SK-MEL-5 (cell line): ENCODE measurements around the gene GRID2. TPM values are rescaled to one million over a fixed set of nuclear protein-coding genes. Genes with fewer than 3 reads are reported as not detected.

Experiments
- DNase-seq: peaks from one replicate; pipeline ENCODE4 v3.0.0-alpha.2; 2016; ENCODE audit warnings: low read depth, low spot score
- in situ Hi-C: cut with HindIII; loops from 2 replicates; pipeline ENCODE4 v1.10.0; 2016; ENCODE audit warnings: low sequenced_read_pairs, high pct_unique_total_duplicates, low pct_unique_long_range_greater_than_20kb
- total RNA-seq: library from RNA; depleted of rRNA; stranded (reverse); fragments of >200 nt; shearing (Covaris generic); gene quantifications from 2 replicates; pipeline ENCODE4 v1.2.3, GENCODE V29; 2014

The GRID2 gene
- total RNA-seq, 1 experiment from 2014 or later = not detected

DNA sequence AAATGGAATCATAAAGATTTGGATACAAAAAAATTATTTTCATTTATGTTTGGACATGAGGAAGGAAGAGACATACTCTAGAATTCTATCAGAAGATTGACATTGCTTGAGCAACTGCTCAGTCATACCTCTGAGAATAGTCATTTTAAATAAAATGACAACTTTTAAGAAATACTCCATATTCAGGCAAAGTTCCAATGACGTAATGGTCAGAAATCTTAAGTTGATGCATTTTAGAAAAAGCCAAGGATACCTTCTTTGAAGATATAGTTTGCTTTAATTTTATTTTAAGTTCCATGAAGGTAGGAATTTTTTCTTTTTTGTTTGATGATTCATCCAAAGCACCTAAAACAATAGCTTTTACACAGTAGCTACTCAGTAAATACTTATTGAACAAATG is 1414.5 kb downstream of the GRID2 start:
- in situ Hi-C loops = no loop called here

DNA sequence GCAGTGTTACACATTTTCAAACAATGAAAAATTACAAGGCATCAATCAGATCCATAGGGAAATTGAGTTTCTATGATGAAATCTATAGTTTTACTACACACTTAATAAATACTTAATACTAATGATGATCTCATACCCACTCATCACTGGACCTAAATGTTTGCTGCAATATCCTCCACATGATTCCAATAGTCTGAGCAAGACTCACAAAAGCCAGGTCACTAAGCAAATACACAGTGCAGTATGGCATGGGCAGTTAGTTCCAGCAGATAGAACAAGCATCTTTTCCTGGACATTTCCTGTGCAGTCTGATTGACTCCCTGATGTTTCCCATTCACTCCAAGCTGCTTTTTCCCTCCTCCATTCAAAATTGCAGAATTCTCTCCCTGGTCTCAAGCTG is 1415.8 kb downstream of the GRID2 start:
- in situ Hi-C loops = no loop called here

More for the DNA sequence above, 1414.5 kb downstream of the GRID2 start:
- no peak for DNase-seq

DNA sequence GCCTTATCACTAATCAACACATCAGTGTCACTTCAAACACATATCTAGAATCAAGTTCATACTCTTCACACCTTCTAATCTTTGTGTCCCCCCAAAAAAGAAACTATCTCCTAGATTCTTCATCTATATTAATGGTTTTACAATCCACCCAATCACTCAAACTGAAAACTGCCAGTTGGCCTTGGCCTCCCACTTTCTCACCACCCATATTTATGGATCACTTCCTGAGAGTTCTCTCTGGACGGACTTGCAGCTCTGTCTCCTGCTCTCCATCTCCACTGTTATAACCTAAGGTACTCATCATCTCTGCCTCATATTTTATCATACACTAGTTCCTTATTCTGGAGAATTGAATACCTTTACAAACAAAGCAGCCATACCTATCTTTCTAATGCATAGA is 1418.7 kb downstream of the GRID2 start:
- no peak for DNase-seq
- in situ Hi-C loops = no loop called here

More for the DNA sequence above, 1415.8 kb downstream of the GRID2 start:
- DNase-seq = no peak

DNA sequence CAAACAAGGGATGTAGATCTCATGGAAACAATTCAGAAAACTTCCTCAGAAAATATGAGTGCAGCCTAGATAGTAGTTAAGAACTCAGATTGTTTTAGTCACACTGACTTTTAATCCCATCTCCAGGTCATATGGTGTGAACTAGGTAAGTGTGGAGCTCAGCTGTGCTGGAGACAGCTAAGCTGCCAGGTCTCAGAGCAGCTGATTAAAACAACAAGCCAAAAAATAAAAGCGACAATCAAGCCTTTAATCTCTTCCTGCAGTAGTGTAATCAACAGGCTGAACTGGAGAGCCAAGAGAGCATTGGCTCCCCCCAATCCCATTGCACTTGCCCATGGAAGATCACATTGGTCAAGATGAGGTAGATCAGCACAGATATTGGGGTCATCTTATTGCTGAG is 1426.5 kb downstream of the GRID2 start:
- in situ Hi-C loops = no loop called here
- DNase-seq = no peak

DNA sequence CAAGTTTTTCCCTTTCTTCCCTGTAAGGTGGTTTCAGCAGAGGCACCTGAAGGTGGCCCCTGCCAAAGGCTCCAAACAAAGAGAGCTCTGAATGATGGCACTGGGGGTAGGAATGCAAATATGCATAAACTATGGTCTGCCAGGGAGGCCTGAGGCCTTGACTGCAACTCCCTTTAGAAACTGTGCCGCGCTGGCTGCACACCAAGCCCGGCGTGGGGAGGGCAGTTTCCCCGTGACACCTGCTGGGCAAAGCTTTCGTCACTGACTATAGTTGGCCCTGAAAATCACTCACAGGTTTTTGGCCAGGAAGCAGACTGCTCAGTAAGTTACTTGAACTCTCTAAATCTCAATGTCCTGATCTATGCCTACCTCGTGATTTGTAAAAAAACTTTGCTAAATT is 1427.0 kb downstream of the GRID2 start:
- DNase-seq = no peak
- in situ Hi-C loops = no loop called here

DNA sequence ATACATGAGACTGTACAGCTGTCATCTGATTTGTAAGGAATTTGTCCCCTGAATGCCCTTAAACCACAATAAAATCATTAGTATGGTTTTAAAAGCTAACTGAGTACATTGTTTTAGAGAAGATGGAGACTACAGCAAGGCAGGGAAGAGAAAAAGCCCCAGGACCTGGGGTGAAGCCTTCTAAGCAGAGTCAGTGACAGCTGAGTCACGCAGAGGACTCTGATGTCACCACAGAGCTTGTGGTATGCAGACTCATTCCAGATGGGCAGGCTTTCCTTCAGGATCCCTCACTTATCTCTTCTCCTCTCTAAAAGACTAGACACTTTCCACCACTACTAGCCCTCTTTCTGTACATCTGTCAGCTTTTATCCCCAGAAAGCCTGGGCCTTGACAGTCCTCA is 1427.7 kb downstream of the GRID2 start:
- in situ Hi-C loops = no loop called here
- DNase-seq = no peak

DNA sequence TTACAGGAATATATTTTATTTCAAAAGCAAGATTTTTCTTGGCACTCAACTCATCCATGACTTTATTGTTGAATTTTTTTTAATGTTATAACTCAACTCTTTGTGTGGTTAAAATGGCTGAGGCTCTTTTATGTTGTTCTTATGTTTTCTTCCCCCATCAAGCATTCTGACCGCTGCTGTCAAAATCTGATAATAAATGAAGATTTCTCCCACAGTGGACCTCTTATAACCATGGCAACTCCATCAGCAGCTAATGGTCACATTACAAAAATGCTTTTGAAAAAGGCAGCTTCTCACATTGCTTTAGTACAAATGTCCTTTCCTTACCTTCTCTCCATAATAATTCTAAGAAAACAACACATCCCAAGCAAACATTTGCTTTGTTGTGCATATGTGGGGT is 1428.7 kb downstream of the GRID2 start:
- DNase-seq = no peak

DNA sequence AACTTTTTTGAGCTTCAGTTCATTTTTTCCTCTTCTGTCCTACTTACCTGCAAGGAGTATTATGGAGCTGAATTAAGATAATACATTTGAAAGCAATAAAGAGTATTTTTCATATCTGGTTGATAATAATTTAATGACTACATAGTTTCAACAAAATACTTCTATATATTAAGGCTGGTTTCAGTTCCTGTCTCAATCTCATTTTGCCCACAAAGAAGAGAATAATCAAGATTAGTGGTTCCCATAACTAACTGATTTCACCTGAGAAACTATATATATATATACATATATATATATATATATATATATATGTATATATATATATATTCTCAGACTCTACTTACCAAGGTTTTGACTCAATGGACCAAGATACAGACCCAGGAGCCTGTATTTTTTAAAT is 1437.1 kb downstream of the GRID2 start:
- no peak for DNase-seq
- in situ Hi-C loops = no loop called here

More for the DNA sequence above, 1428.7 kb downstream of the GRID2 start:
- in situ Hi-C loops = no loop called here

DNA sequence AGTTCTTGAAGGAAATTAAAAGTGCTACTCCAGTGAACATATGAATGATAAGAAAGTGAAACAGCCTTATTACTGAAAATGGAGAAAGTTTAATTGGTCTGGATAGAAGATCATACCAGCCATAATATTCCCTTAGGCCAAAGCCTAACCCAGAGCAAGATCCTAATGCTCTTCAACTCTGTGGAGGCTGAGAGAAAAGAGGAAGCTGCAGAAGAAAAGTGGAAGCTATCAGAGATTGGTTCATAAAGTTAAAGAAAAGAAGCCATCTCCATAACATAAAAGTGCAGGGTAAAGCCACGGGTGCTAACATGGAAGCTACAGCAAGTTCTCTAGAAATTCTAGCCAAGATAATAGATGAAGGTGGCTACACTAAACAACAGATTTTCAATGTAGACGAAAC is 1439.3 kb downstream of the GRID2 start:
- DNase-seq = no peak
- in situ Hi-C loops = no loop called here

DNA sequence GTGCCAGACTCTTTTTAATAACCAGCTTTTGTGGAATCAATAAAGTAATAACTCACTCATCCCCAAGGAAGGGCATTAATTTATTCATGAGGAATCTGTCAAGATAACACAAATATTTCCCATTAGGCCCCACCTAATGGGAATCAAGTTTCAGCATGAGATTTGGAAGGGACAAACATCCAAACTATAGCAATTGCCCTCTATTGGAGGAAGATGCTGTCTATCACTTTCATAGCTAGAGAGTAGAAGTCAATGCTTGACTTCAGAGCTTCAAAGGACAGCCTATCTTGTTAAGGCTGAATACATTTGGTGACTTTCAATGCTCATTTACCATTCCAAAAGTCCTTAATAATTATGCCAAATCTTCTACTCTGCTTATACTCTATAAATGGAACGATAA is 1439.9 kb downstream of the GRID2 start:
- in situ Hi-C loops = no loop called here
- DNase-seq = no peak

DNA sequence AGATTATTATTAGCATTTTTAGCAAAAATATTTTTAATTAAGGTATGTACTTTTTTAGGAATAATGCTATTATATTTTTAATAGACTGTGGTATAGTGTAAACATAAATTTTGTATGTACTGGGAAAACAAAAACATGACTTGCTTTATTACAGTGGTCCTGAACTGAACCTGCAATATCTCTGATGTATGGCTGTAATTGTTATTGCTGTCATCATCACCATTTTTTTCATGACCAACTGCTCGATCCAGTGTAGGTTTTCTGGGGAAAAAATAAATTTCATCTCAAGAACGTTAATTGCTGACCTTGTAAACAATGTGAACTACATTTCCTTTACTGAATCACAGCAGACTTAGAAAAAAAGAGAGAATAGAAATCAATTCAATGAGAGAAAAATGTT is 1441.2 kb downstream of the GRID2 start:
- in situ Hi-C loops = no loop called here
- DNase-seq = no peak

DNA sequence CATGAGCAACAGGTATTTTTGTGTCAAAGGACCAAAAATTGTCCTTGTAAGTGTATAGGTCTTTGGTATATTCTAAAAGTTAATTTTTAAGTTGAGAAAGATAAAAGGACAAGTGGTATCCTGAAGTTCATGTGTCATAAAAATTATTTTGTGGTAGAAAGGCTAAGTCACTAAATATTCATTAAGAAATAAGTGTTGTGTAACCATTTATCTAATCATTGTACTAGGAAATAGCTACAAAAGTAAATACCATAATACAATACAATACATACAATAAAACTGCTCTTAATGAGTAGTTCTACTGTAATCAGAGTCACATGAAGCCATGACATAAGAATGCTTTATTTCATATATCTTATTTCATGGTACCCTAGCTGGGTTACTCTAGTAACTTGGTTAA is 1442.3 kb downstream of the GRID2 start:
- DNase-seq = no peak
- in situ Hi-C loops = no loop called here

DNA sequence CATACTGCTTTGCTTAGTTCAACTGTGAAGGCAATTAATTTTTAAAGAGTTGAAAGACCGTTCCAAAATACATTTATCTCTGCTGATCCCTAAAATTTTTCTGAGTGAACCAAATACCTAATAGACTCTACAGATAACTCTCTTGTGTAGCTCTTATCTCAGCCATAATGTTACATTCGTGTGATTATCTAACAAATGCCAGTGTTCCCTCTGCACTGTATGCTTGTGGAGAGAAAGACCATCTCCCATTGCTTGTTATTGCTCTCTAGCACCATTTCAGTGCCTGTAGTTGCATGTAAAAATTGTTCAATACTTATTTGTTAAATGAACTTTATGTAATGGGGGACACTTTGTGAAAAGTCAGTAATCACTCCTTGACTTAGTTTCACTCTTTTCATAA is 1443.5 kb downstream of the GRID2 start:
- DNase-seq = no peak
- in situ Hi-C loops = no loop called here

DNA sequence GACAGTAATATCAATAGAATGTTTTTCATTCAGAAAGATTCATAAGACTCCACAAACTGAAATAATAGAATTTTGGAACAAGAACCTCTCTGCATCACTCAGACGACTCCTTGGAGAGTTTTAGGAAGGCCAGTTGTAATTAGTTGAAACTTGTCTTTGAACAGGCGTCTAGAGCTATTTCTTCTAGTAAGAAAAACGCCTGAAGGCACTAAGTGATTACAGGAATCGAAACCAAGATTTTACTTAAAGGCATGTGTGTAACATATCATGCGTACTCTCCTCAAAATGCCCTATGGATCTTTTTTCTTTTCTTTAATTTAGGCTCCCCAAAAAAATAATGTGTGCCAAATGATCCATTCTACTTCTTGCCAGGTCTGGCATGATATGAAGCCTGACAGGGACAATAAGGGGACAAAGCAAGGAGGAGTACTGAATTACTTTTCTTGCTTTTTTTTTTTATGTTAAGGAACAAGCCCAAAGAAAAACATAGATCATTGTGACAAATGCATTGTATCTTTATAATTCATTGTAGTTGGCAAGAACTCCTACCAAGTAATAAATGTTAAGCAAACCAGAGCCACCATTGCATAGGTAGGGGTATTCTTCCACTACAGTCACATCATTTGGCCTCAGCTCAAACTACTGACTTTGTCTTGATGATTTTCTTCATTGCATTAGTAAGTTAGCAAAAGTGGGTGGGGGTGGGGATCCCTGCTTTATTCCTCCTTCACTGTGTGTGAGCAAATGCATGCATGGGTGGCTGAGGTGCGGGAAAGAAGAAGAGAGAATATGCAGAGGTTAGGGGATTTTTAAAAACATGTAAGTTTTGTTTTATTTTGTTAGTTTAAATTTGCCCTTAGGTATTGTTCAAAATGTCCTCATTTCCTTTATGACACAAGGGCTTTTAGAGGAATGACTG is 1444.9 kb downstream of the GRID2 start:
- peak; percentile 28 for DNase-seq
- in situ Hi-C loops = no loop called here

DNA sequence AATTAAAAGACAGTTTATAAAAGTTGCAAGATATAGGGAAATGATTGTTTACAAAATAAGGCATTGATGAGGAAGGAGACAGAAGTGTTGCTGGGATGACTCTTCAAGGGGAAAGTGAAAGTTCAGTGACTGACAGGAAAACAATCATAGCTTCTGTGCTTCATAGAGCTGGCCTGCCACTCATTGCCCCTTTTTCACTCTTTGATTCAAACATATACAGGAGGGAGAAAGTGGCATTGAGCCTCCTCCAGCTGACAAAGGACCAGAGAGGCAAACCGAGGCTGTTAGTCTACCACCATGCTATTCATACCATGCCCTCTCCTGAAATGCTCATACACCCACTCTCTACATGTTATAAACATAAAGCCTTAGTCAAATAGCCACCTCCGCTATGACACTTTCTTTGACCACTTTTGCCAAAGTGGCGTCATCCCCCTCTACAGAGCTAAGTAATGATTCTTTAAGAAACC is 1445.6 kb downstream of the GRID2 start:
- no peak for DNase-seq
- in situ Hi-C loops = no loop called here

DNA sequence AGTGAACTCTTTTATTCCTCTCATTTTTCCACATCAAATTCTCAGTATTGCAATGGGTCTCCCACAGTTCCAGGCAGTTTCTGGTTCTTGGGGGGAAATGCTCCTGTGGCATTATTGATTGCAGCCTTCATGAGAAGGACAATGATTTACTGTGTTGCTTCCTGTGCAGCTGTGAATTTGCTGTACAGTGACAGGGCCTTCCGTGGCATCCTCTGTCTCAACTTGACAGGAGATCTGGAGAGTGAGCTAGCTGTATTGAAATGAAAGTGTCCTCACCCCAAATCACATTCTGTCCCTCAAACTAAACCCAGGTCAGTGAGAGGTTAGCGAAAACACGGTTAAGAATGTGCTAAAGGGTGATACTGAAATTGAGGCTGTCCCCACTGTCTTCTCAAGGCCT is 1447.6 kb downstream of the GRID2 start:
- no peak for DNase-seq
- in situ Hi-C loops = no loop called here

DNA sequence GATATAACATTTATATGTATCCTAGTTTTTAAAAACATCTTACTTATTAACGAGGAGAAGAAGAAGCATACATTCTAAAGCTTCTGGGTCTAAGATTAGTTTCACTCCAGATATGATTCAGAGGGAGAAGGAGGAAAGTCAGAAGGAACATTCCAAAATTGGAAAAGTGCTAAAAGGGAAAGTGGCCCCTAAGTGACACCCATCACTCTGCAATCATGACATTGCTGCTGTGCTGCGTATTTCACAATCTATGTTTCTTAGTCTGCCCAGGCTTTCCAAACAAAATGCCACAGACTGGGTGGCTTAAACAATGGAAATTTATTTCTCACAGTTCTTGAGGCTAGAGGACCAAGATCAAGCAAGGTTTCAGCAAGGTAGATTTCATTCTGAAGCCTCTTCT is 1452.3 kb downstream of the GRID2 start:
- no peak for DNase-seq
- in situ Hi-C loops = no loop called here

DNA sequence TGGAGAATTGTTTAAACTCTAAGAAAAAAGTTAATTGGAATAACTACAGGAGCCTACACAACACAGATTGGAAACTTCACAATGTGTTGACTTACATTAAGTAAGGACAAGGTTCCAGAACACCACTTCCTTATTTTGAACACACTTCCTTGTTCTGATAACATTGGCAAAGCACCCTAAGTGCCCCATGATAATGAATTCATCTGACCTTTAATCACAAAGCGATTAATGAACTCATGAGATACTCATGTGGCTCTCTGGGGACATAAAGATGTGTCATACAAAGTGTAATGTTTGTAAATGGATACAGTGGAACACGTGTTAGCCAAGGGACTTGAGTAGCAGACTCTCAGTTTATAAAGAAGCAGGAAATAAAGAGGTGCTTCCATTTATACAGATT is 1455.7 kb downstream of the GRID2 start:
- DNase-seq = peak; percentile 88
- in situ Hi-C loops = no loop called here

DNA sequence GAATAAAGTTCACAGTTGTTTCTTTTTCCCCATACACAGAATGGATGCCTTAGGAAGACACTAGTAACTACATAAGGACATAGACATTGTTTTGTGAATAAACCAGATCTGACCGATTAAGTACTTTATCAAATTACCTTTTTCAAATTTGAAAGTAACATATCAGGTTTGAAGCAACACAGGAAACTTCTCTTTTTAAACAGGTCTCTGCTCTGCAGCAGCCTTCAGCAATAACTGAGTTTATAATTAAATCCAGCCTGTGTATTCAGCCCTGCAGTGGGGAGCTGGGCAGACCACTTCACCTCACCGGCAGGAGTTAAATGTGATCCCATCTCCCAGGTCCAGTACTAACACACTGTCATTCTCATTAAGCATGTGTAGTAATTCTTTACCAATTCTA is 1456.5 kb downstream of the GRID2 start:
- DNase-seq = no peak
- in situ Hi-C loops = no loop called here
